HEK293 (cell line): ENCODE results near the gene MAP3K4.

Experiments used
- SP3 ChIP-seq: fragments of 450-650 bp; formaldehyde crosslinking; IDR thresholded peaks from 2 replicates; pipeline ENCODE4 v1.5.1; 2016; ENCODE audit warnings: missing biosample characterization, missing genetic modification characterization
- ZBTB20 ChIP-seq: fragments of 450-650 bp; formaldehyde crosslinking; IDR thresholded peaks from 2 replicates; pipeline ENCODE4 v1.5.1; 2016; ENCODE audit warnings: missing biosample characterization, missing genetic modification characterization
- ZNF350 ChIP-seq: fragments of 450-650 bp; formaldehyde crosslinking; IDR thresholded peaks from 2 replicates; pipeline ENCODE4 v1.5.0; 2017; ENCODE audit warnings: missing biosample characterization, mild to moderate bottlenecking, missing genetic modification characterization
- ZNF501 ChIP-seq: fragments of 450-650 bp; formaldehyde crosslinking; IDR thresholded peaks from 2 replicates; pipeline ENCODE4 v1.5.1; 2016; ENCODE audit warnings: missing biosample characterization, missing genetic modification characterization
- TF ChIP-seq, protein P1 (sequence below): fragments of 450-650 bp; formaldehyde crosslinking; IDR thresholded peaks from 2 replicates; pipeline ENCODE4 v1.5.1; 2016; ENCODE audit warnings: missing biosample characterization, missing genetic modification characterization, borderline replicate concordance
- TF ChIP-seq, protein P2 (sequence below): fragments of 450-650 bp; formaldehyde crosslinking; IDR thresholded peaks from 2 replicates; pipeline ENCODE4 v1.5.1; 2016; ENCODE audit warnings: missing biosample characterization, missing genetic modification characterization
- TF ChIP-seq, protein P3 (sequence below): fragments of 450-650 bp; formaldehyde crosslinking; IDR thresholded peaks from 2 replicates; pipeline ENCODE4 v1.5.1; 2016; ENCODE audit warnings: missing biosample characterization, missing genetic modification characterization, low read depth
- TF ChIP-seq, protein P4 (sequence below): fragments of 450-650 bp; formaldehyde crosslinking; optimal IDR thresholded peaks from 2 replicates; pipeline ENCODE3; 2016; ENCODE audit warnings: missing biosample characterization, mild to moderate bottlenecking, missing genetic modification characterization

DNA sequence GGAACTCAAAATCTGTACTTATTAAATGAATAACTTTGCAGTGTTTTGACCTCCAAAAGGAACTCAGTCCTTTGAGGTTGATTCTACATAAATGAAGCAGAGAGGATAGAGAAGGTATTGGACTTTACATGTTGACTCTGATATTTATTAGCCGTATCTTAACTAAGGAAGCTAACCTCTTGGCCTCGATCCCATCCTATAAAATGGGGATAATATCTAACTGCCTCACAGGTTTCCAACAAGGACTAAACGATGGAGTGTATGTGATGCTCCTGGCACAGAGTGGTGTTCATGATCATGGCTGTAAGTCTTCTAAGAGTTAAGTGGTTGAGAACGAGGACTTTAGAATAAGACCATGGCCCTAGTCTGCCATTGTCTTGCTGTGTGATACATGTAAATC is 24.2 kb upstream of the MAP3K4 start:
- TF ChIP-seq, protein P1, sequence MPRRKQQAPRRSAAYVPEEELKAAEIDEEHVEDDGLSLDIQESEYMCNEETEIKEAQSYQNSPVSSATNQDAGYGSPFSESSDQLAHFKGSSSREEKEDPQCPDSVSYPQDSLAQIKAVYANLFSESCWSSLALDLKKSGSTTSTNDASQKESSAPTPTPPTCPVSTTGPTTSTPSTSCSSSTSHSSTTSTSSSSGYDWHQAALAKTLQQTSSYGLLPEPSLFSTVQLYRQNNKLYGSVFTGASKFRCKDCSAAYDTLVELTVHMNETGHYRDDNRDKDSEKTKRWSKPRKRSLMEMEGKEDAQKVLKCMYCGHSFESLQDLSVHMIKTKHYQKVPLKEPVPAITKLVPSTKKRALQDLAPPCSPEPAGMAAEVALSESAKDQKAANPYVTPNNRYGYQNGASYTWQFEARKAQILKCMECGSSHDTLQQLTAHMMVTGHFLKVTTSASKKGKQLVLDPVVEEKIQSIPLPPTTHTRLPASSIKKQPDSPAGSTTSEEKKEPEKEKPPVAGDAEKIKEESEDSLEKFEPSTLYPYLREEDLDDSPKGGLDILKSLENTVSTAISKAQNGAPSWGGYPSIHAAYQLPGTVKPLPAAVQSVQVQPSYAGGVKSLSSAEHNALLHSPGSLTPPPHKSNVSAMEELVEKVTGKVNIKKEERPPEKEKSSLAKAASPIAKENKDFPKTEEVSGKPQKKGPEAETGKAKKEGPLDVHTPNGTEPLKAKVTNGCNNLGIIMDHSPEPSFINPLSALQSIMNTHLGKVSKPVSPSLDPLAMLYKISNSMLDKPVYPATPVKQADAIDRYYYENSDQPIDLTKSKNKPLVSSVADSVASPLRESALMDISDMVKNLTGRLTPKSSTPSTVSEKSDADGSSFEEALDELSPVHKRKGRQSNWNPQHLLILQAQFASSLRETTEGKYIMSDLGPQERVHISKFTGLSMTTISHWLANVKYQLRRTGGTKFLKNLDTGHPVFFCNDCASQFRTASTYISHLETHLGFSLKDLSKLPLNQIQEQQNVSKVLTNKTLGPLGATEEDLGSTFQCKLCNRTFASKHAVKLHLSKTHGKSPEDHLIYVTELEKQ = no peak
- no peak for TF ChIP-seq ZBTB20
- TF ChIP-seq, protein P2, sequence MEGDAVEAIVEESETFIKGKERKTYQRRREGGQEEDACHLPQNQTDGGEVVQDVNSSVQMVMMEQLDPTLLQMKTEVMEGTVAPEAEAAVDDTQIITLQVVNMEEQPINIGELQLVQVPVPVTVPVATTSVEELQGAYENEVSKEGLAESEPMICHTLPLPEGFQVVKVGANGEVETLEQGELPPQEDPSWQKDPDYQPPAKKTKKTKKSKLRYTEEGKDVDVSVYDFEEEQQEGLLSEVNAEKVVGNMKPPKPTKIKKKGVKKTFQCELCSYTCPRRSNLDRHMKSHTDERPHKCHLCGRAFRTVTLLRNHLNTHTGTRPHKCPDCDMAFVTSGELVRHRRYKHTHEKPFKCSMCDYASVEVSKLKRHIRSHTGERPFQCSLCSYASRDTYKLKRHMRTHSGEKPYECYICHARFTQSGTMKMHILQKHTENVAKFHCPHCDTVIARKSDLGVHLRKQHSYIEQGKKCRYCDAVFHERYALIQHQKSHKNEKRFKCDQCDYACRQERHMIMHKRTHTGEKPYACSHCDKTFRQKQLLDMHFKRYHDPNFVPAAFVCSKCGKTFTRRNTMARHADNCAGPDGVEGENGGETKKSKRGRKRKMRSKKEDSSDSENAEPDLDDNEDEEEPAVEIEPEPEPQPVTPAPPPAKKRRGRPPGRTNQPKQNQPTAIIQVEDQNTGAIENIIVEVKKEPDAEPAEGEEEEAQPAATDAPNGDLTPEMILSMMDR = no peak
- TF ChIP-seq, protein P3, sequence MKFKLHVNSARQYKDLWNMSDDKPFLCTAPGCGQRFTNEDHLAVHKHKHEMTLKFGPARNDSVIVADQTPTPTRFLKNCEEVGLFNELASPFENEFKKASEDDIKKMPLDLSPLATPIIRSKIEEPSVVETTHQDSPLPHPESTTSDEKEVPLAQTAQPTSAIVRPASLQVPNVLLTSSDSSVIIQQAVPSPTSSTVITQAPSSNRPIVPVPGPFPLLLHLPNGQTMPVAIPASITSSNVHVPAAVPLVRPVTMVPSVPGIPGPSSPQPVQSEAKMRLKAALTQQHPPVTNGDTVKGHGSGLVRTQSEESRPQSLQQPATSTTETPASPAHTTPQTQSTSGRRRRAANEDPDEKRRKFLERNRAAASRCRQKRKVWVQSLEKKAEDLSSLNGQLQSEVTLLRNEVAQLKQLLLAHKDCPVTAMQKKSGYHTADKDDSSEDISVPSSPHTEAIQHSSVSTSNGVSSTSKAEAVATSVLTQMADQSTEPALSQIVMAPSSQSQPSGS = no peak
- TF ChIP-seq, protein P4, sequence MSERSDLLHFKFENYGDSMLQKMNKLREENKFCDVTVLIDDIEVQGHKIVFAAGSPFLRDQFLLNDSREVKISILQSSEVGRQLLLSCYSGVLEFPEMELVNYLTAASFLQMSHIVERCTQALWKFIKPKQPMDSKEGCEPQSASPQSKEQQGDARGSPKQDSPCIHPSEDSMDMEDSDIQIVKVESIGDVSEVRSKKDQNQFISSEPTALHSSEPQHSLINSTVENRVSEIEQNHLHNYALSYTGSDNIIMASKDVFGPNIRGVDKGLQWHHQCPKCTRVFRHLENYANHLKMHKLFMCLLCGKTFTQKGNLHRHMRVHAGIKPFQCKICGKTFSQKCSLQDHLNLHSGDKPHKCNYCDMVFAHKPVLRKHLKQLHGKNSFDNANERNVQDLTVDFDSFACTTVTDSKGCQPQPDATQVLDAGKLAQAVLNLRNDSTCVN (tag by site-specific recombination) = no peak
- TF ChIP-seq ZNF350 (tag by site-specific recombination) = no peak
- no peak for TF ChIP-seq ZNF501 (tag by site-specific recombination)
- TF ChIP-seq SP3 (tag by site-specific recombination) = no peak
